ENCODE measurements around the gene SQSTM1. TPM values are rescaled to one million over a fixed set of nuclear protein-coding genes. Genes with fewer than 3 reads are reported as not detected.

The SQSTM1 gene
- total RNA-seq, 3 donors from 2014 or later (not counting 1 experiment from before 2014, with no cell fraction given): 474 to 707 (median 657) TPM

- H3K27ac ChIP-seq (ENCODE audit: low read length): no peak overlapping the region
- H3K36me3 ChIP-seq (ENCODE audit: control insufficient read depth, insufficient read depth, low read length): peaks cover 51% of the 10 kb centered on the region
- TF ChIP-seq, protein P1, sequence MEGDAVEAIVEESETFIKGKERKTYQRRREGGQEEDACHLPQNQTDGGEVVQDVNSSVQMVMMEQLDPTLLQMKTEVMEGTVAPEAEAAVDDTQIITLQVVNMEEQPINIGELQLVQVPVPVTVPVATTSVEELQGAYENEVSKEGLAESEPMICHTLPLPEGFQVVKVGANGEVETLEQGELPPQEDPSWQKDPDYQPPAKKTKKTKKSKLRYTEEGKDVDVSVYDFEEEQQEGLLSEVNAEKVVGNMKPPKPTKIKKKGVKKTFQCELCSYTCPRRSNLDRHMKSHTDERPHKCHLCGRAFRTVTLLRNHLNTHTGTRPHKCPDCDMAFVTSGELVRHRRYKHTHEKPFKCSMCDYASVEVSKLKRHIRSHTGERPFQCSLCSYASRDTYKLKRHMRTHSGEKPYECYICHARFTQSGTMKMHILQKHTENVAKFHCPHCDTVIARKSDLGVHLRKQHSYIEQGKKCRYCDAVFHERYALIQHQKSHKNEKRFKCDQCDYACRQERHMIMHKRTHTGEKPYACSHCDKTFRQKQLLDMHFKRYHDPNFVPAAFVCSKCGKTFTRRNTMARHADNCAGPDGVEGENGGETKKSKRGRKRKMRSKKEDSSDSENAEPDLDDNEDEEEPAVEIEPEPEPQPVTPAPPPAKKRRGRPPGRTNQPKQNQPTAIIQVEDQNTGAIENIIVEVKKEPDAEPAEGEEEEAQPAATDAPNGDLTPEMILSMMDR (IDR thresholded peaks at IDR 0.05): no peak
- no peaks in the 10 kb centered on the region for H3K27me3 ChIP-seq (ENCODE audit: control insufficient read depth, insufficient read depth, low read length)
- no peak for DNase-seq
- no peak overlapping the region for H3K4me3 ChIP-seq (ENCODE audit: low read length)
- intact Hi-C loops (cut with micrococcal nuclease): no loop called here
- 82% methylated on average over 9 of the region's 9 CpGs for WGBS (ENCODE audit: insufficient coverage)
- peak in 1 of 3 donors; percentile 33 for ATAC-seq
- H3K4me3 Mint-ChIP-seq: no peak overlapping the region
- H3K9me3 Mint-ChIP-seq: no peaks in the 10 kb centered on the region
- H3K36me3 Mint-ChIP-seq: no peaks in the 10 kb centered on the region
- H3K27me3 Mint-ChIP-seq (ENCODE audit: low read depth in 2 of 2): no peaks in the 10 kb centered on the region
- H3K9me3 ChIP-seq (ENCODE audit: control insufficient read depth, insufficient read depth, low read length): no peaks in the 10 kb centered on the region
- H3K4me1 Mint-ChIP-seq: peaks cover 20 to 22% of the 10 kb centered on the region in 2 donors
- peaks cover 6% of the 10 kb centered on the region for H3K4me1 ChIP-seq (ENCODE audit: control insufficient read depth, insufficient read depth, low read length)
- H3K27ac Mint-ChIP-seq: peak overlapping the region; percentile 18 to 72
These were observed 42.8 kb upstream of the SQSTM1 start for GRCh38 chr5:179777909-179778308.

DNA sequence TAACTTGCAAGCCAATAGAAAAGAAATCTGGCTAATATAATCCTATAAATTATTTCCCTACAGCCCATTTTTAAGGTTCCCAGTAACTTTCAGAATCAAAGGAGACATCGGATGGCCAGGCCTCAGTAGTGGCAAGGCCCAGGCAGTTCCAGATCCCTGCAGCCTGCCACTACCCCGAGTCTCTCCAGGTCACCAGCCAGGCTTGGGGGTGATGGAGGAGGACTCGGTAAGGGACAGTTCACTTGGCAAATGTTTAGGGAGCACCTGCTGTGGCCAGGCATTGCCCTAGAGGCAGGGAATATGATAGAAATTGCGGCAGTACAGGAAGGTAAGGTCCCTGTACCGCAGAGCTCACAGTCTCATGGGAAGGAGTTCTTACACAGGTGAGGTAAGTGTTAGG is 42.1 kb upstream of the SQSTM1 start:
- Mint-ChIP-seq H3K4me3 (no peak overlapping the region), H3K4me1 (peaks cover 15 to 18% of the 10 kb centered on the region in 2 donors), H3K27ac (no peak overlapping the region), H3K27me3 (ENCODE audit: low read depth in 2 of 2) (no peaks in the 10 kb centered on the region), H3K36me3 (no peaks in the 10 kb centered on the region), H3K9me3 (no peaks in the 10 kb centered on the region)
- WGBS (ENCODE audit: insufficient coverage): 97% methylated on average over 5 of the region's 5 CpGs
- Histone ChIP-seq H3K27ac (ENCODE audit: low read length) (no peak overlapping the region), H3K27me3 (ENCODE audit: control insufficient read depth, insufficient read depth, low read length) (no peaks in the 10 kb centered on the region), H3K4me3 (ENCODE audit: low read length) (no peak overlapping the region), H3K4me1 (ENCODE audit: control insufficient read depth, insufficient read depth, low read length) (peaks cover 6% of the 10 kb centered on the region), H3K36me3 (ENCODE audit: control insufficient read depth, insufficient read depth, low read length) (peaks cover 44% of the 10 kb centered on the region), H3K9me3 (ENCODE audit: control insufficient read depth, insufficient read depth, low read length) (no peaks in the 10 kb centered on the region)
- DNase-seq (no peak), ATAC-seq (no peak)
- TF ChIP-seq, protein P1 (IDR thresholded peaks at IDR 0.05): no peak
- intact Hi-C loops (cut with micrococcal nuclease): no loop called here

DNA sequence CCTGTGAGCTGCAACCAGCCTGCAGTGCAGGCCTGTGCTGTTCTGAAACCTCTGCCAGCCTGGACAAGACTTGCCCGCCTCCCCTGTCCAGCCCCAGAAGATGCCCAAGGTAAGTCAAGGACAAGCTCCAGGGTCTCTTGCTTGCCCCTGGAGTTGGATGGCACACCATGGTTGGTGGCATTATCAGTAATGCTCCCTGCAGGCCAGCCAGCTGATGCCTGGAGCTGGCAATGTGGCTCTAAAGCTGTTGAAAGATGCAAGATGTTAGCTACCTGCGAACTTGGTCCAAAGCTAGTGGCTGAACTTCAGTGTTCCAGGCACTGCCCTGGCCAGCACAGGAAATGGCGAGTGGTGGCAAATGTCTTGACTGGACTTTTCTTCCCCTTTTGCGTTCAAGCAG is 40.9 kb upstream of the SQSTM1 start:
- H3K4me3 ChIP-seq (ENCODE audit: low read length): no peak overlapping the region
- H3K27ac Mint-ChIP-seq: no peak overlapping the region
- no peaks in the 10 kb centered on the region for H3K27me3 Mint-ChIP-seq (ENCODE audit: low read depth in 2 of 2)
- H3K9me3 Mint-ChIP-seq: no peaks in the 10 kb centered on the region
- H3K36me3 Mint-ChIP-seq: no peaks in the 10 kb centered on the region
- 94% methylated on average over 4 of the region's 4 CpGs for WGBS (ENCODE audit: insufficient coverage)
- TF ChIP-seq, protein P1 (IDR thresholded peaks at IDR 0.05): no peak
- intact Hi-C loops (cut with micrococcal nuclease): no loop called here
- H3K27ac ChIP-seq (ENCODE audit: low read length): no peak overlapping the region
- H3K36me3 ChIP-seq (ENCODE audit: control insufficient read depth, insufficient read depth, low read length): peaks cover 33% of the 10 kb centered on the region
- peaks cover 6% of the 10 kb centered on the region for H3K4me1 ChIP-seq (ENCODE audit: control insufficient read depth, insufficient read depth, low read length)
- H3K27me3 ChIP-seq (ENCODE audit: control insufficient read depth, insufficient read depth, low read length): no peaks in the 10 kb centered on the region
- DNase-seq (no peak), ATAC-seq (no peak)
- H3K4me3 Mint-ChIP-seq: no peak overlapping the region
- peaks cover 15 to 18% of the 10 kb centered on the region in 2 donors for H3K4me1 Mint-ChIP-seq
- no peaks in the 10 kb centered on the region for H3K9me3 ChIP-seq (ENCODE audit: control insufficient read depth, insufficient read depth, low read length)

GRCh38 chr5:179780362-179780761 is 40.3 kb upstream of the SQSTM1 start:
- Mint-ChIP-seq H3K4me1 (peaks cover 15 to 18% of the 10 kb centered on the region in 2 donors), H3K9me3 (no peaks in the 10 kb centered on the region), H3K27me3 (ENCODE audit: low read depth in 2 of 2) (no peaks in the 10 kb centered on the region), H3K4me3 (no peak overlapping the region), H3K36me3 (no peaks in the 10 kb centered on the region), H3K27ac (no peak overlapping the region)
- TF ChIP-seq, protein P1 (IDR thresholded peaks at IDR 0.05): no peak
- Histone ChIP-seq H3K27me3 (ENCODE audit: control insufficient read depth, insufficient read depth, low read length) (no peaks in the 10 kb centered on the region), H3K36me3 (ENCODE audit: control insufficient read depth, insufficient read depth, low read length) (peaks cover 29% of the 10 kb centered on the region), H3K4me3 (ENCODE audit: low read length) (no peak overlapping the region), H3K27ac (ENCODE audit: low read length) (no peak overlapping the region), H3K9me3 (ENCODE audit: control insufficient read depth, insufficient read depth, low read length) (no peaks in the 10 kb centered on the region), H3K4me1 (ENCODE audit: control insufficient read depth, insufficient read depth, low read length) (peaks cover 6% of the 10 kb centered on the region)
- intact Hi-C loops (cut with micrococcal nuclease): no loop called here
- ATAC-seq: no peak
- DNase-seq: no peak
- WGBS (ENCODE audit: insufficient coverage): 77% methylated on average over 7 of the region's 7 CpGs
